HAP-1 (cell line): Measurements from ENCODE around the gene GAA.

Experiments
- DNase-seq, 2 experiments: peaks; one replicate each; pipeline ENCODE4 v3.0.0-alpha.2; 2016 to 2020; ENCODE audit warnings: low spot score in 2 of 2
- H3K27me3 ChIP-seq: fragments of 250-450 bp; sonication (Bioruptor Pico); 2 replicates; pipeline ENCODE4 v1.5.1; 2020; ENCODE audit warnings: low read depth, mild to moderate bottlenecking, moderate library complexity
- H3K36me3 ChIP-seq: fragments of 250-450 bp; sonication (Bioruptor Pico); replicated peaks from 2 replicates; pipeline ENCODE4 v1.5.1; 2020; ENCODE audit warnings: mild to moderate bottlenecking
- H3K4me1 ChIP-seq: fragments of 250-450 bp; sonication (Bioruptor Pico); 2 replicates; pipeline ENCODE4 v1.5.1; 2020; ENCODE audit warnings: mild to moderate bottlenecking
- H3K4me3 ChIP-seq: fragments of 250-450 bp; sonication (Bioruptor Pico); 2 replicates; pipeline ENCODE4 v1.5.1; 2020; ENCODE audit warnings: mild to moderate bottlenecking, moderate library complexity
- H3K9me3 ChIP-seq: fragments of 250-450 bp; sonication (Bioruptor Pico); 2 replicates; pipeline ENCODE4 v1.5.1; 2020; ENCODE audit warnings: mild to moderate bottlenecking, moderate library complexity
- in situ Hi-C: fragments of 300-500 bp; cut with MboI; formaldehyde crosslinking; loops from 3 replicates; pipeline ENCODE4 v1.14.3; 2020; ENCODE audit warnings: low sequenced_read_pairs, inconsistent platforms, mixed read lengths

GAA gene

GRCh38 chr17:80166446-80166845 is 65.1 kb downstream of the GAA start:
- DNase-seq = no peak
- no peak overlapping the region for H3K4me3 ChIP-seq
- no peaks in the 10 kb centered on the region for H3K36me3 ChIP-seq
- H3K9me3 ChIP-seq = no peaks in the 10 kb centered on the region
- no peaks in the 10 kb centered on the region for H3K4me1 ChIP-seq
- H3K27me3 ChIP-seq = no peaks in the 10 kb centered on the region
- in situ Hi-C loops = no loop called here

GRCh38 chr17:80168371-80168770 is 67.0 kb downstream of the GAA start:
- no peak for DNase-seq
- no peaks in the 10 kb centered on the region for H3K9me3 ChIP-seq
- in situ Hi-C loops = no loop called here

GRCh38 chr17:80169107-80169506 is 67.7 kb downstream of the GAA start:
- in situ Hi-C loops = no loop called here
- Histone ChIP-seq H3K4me1 (no peaks in the 10 kb centered on the region), H3K27me3 (no peaks in the 10 kb centered on the region), H3K36me3 (no peaks in the 10 kb centered on the region), H3K4me3 (no peak overlapping the region), H3K9me3 (no peaks in the 10 kb centered on the region)
- no peak for DNase-seq

More at GRCh38 chr17:80168371-80168770, 67.0 kb downstream of the GAA start:
- Histone ChIP-seq H3K4me1 (no peaks in the 10 kb centered on the region), H3K36me3 (no peaks in the 10 kb centered on the region), H3K4me3 (no peak overlapping the region), H3K27me3 (no peaks in the 10 kb centered on the region)
